Cardiac fibroblast (primary cell): Measurements from ENCODE around the gene UBE2J2.

Experiments
- DNase-seq, 2 donors: peaks; one replicate each; pipeline versions ENCODE4 v3.0.0 to v3.0.0-alpha.2; 2010; ENCODE audit warnings: low read depth in 2 of 2
- H3K4me3 ChIP-seq, 2 donors: replicated peaks in 1 of 2; 1 replicate in 1 of 2; 2 replicates in 1 of 2; pipeline ENCODE4 v1.5.1; 2011; ENCODE audit warnings: low read depth in 2 of 2, low read length in 2 of 2, mild to moderate bottlenecking in 2 of 2, moderate library complexity in 1 of 2
- TF ChIP-seq, protein P1 (sequence below): IDR thresholded peaks from one replicate; pipeline ENCODE4 v1.5.1; 2011; ENCODE audit warnings: low read depth, mild to moderate bottlenecking, low read length, inconsistent platforms

The UBE2J2 gene

DNA sequence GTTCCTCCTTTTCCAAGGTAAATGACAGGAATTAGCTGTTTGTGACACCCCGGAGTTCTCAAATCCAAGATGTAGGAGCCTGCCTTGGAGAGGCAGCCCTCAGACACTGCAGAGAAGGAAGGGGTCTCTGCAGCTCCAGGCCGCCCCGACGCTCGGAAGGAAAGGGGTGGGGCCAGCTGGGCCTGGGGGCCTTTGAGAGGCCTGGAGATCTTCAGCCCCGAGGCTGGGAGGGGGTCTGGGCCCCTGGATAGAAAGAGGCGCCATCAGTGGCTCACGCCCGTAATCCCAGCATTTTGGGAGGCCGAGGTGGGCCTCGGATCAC lies 66.1 kb downstream of the UBE2J2 start:
- TF ChIP-seq, protein P1, sequence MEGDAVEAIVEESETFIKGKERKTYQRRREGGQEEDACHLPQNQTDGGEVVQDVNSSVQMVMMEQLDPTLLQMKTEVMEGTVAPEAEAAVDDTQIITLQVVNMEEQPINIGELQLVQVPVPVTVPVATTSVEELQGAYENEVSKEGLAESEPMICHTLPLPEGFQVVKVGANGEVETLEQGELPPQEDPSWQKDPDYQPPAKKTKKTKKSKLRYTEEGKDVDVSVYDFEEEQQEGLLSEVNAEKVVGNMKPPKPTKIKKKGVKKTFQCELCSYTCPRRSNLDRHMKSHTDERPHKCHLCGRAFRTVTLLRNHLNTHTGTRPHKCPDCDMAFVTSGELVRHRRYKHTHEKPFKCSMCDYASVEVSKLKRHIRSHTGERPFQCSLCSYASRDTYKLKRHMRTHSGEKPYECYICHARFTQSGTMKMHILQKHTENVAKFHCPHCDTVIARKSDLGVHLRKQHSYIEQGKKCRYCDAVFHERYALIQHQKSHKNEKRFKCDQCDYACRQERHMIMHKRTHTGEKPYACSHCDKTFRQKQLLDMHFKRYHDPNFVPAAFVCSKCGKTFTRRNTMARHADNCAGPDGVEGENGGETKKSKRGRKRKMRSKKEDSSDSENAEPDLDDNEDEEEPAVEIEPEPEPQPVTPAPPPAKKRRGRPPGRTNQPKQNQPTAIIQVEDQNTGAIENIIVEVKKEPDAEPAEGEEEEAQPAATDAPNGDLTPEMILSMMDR, result no peak
- DNase-seq, result no peak
- H3K4me3 ChIP-seq, result no peak overlapping the region

DNA sequence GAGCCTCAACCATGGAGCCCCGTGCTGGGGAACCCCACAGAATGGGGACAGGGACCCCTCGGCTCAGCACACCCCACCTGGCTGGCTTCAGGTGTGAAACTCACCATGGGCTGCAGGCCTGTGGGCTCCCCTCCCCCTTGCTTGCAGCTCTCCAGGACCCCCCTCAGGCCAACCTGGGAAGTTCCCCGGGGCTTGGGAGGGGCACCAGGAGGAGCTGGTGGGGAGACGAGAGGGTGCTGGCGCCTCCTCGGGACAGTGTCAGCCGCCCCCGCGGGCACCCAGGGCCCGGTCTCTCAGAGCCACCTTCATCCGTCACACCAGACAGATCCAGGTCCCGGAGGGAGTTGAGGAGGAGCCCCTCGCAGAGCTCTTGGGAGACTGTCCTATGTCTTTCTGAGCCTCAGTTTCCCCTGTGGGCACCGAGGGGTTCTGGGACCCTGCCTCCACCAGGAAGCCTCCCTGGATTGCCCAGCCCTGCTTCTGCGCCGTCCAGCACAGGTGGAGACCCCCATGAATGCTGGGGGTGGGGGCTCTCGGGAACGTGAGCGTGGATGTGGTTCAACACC lies 66.6 kb downstream of the UBE2J2 start:
- no peak overlapping the region for H3K4me3 ChIP-seq
- DNase-seq, result no peak
- TF ChIP-seq, protein P1, result no peak

DNA sequence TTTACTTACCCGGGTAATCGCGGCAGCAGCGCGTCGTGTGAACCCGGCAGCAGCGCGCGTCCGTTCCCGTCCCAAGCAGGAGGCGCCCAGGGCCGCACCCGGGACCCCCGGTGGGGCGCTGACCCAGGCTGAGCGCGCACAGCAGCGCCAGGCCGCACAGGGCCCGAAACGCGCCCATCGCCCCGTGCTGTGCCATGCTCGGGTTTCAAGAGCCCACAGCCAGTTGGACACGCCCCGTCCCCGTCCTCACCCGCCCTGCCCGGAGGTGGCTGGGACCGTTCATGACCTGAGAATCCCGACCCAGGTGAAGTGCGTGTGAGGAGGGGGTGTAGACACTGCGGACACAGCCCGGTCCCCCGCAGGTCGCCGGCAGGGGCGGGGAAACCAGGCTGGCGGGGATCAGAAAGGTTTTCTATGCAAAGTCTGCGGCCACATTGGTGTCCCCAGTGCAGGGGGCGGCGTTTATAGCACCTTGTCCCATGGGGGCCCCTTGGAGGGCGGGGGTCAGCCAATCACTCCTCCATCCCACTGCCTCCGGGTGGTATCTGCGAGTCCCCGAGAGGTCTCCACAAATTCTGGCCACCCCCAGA lies 67.2 kb downstream of the UBE2J2 start, which contains the start of gene TNFRSF18:
Gene TNFRSF18 (minus strand): TSS at position 217 of the 590 bp plus-strand sequence. CDS start 21 bp downstream, at position 196.
- no peak within 1 kb of the TSS for H3K4me3 ChIP-seq
- DNase-seq, result no peak
- TF ChIP-seq, protein P1, result no peak

DNA sequence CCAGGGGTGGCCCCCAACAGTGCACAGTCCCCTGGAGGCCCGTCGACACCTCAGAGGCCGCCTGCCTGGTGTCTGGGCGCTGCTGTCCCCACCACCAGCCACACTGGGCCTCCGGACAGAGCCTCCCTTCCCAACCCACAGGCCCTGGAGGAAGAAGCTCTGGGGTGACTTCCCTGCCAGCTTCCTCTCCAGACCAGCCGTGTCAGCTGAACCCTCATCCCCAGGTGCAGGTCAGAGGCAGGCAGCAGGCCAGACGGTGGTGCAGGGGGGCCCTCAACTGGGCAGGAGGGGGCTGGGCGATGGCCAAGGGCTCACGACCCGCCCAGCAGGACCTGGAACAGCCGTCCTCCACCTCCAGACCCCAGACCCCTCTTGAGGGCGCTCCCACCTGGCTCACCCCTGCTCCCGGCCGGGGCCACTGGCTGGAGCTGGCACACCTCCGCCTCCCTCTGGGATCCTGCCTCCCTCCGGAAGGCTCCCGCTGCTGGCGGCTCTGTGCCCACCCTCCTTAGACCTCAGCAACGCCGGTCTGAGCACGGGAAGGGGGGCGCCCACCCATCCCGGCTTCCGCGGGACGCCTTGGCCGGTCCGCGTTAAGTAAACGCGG lies 67.8 kb downstream of the UBE2J2 start:
- no peak overlapping the region for H3K4me3 ChIP-seq

DNA sequence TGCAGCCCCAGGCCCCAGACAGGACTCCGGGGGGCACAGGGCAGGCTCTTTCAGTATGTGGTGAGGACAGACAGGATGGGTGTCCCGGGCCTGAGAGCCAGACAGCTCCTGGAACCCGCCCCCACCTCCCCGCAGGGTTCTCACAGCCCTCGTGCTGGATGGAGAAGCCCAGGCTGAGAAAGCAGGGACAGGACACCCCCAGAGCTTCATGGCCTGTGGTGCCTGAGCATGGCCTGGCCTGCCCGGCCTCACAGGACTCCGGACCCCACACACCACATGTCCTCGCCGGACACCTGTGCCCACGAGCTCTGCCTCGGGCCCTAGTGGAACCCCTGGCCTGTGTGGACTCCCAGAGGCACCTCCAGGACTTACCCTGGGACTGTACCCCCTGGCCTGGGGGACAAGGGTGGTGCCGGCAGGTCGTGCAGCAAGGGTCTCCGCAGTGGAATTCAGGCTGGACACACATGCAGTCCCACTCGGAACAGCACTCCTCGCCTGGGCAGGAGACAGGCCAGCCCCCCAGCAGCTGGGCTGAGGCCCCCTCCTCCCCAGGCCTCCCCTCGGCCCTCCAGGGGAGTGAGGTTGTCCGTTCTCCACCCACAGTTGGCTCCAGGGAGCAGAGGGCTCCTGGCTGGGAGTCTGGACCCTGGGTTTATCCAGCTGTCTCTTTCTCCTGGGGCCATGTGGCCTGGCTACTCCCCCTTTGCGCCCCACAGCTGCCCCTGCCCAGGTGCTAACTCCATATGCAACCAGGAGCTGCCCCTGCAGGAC lies 68.5 kb downstream of the UBE2J2 start:
- no peak overlapping the region for H3K4me3 ChIP-seq
- DNase-seq, result no peak
- TF ChIP-seq, protein P1, result no peak

More for the DNA sequence above, 67.8 kb downstream of the UBE2J2 start:
- no peak for DNase-seq
- TF ChIP-seq, protein P1, result no peak

DNA sequence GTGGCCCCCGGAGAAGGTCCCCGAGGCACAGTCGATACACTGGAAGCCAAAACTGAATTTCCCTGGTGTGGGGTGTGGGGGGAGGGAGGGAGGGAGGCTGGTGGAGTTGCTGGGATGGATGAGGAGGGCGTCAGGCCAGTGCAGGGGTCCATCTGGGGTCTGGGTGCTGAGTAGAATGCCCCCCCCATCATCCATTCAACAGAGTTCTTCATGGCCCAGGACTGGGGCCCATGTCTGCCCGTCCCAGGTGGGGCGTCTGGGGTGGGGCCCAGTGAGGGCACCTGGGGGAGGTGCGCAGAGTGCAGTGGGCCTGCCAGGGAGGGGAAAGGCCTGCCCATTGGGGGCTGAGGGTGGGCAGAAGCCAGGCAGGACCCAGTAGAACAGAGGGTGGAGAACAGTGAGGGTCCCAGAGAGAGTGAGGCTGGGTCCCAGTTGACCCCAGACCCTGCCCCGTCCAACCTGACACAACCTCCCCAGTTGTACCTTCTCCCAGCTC lies 69.2 kb downstream of the UBE2J2 start:
- no peak for DNase-seq
- H3K4me3 ChIP-seq, result no peak overlapping the region
- TF ChIP-seq, protein P1, result no peak
